ENCODE results near the gene TBK1.

Gene TBK1

GRCh38 chr12:64451687-64452558, at the start of gene TBK1:
Gene TBK1 (plus strand): TSS chr12:64452120. CDS start chr12:64455871, 3,751 bp downstream.
- peaks cover 43% of the 10 kb centered on the region for H3K4me1 Mint-ChIP-seq
- no peaks in the 10 kb centered on the region for H3K9me3 Mint-ChIP-seq
- no peaks in the 10 kb centered on the region for H3K27me3 Mint-ChIP-seq
- peak; percentile 96 for ATAC-seq
- peak within 1 kb of the TSS; percentile 93 for H3K27ac Mint-ChIP-seq
- H3K36me3 Mint-ChIP-seq: peaks cover 18% of the 10 kb centered on the region
- H3K4me3 Mint-ChIP-seq: peak within 1 kb of the TSS; percentile 89

DNA sequence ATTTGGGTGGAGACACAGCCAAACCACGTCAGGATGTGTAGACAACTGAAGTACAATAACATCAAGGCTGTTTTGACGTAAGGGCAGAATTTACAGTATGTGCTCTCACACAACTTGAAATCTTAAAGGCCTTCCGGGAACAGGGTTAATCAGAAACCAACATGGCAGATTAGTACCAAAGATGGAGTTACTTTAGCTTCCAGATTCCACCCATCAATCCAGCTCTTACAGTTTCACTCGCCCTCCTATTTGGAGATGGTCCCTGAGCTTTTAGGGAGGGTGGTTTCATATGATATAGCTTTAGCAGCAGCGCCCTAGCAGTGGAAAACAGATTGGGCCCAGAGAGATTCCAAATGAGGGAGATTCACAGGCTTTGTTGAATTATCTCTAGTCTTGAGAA, 49.7 kb upstream of the TBK1 start:
- Mint-ChIP-seq H3K36me3 (no peaks in the 10 kb centered on the region), H3K27me3 (no peaks in the 10 kb centered on the region), H3K9me3 (no peaks in the 10 kb centered on the region), H3K4me1 (peaks cover 14% of the 10 kb centered on the region), H3K27ac (no peak overlapping the region), H3K4me3 (no peak overlapping the region)
- ATAC-seq: no peak

GRCh38 chr12:64403707-64404469, 48.0 kb upstream of the TBK1 start, which contains the start of gene XPOT:
Gene XPOT (plus strand): TSS chr12:64404392. CDS start chr12:64410036, 5,644 bp downstream.
- Mint-ChIP-seq H3K36me3 (no peaks in the 10 kb centered on the region), H3K27ac (peak within 1 kb of the TSS; percentile 99), H3K4me3 (peak within 1 kb of the TSS; percentile 100), H3K27me3 (no peaks in the 10 kb centered on the region), H3K4me1 (peaks cover 19% of the 10 kb centered on the region), H3K9me3 (no peaks in the 10 kb centered on the region)
- peak; percentile 99 for ATAC-seq

DNA sequence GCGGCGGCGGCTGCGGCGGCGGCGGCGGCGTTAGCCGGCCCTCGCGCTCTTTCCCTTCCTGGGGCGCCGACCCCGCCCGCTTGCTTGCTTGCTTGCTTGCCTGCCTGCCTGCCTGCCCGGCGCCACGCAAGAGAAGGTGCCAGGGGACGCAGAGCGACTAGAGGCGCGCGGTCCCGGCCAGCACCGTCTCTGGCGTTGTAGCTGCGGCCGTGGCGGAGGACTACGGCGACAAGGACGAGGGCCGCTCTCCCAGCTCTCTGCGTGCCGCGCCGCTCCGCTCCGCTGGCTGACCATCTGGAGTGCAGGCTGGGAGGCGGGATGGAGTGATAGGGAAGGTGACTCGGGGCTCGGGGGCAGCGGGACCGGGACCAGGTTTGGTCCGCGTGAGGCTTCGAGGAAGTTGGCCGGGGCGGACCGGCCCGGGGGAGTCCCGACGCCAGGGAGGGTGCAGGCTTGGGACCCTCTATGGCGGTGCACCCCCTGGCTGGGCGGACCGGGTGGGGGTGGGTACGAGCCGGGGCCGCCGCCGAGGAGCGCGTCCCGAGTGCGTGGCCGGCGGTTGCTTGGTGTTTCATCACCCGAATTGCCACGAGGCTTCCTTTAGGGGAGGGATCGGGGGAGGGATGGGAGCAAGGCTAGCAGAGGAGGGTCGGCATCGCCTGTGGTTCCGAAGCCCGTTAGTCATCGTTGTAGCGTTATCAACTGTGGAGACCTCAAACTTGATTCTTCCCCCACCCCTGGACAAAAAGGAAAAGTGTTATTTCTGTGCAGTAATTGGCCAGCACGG, 47.3 kb upstream of the TBK1 start:
- Mint-ChIP-seq H3K36me3 (no peaks in the 10 kb centered on the region), H3K4me1 (peaks cover 19% of the 10 kb centered on the region), H3K27ac (peak overlapping the region; percentile 99), H3K9me3 (no peaks in the 10 kb centered on the region), H3K4me3 (peak overlapping the region; percentile 100), H3K27me3 (no peaks in the 10 kb centered on the region)
- peak; percentile 63 for ATAC-seq

GRCh38 chr12:64407342-64408223, 44.3 kb upstream of the TBK1 start:
- H3K4me1 Mint-ChIP-seq: peaks cover 19% of the 10 kb centered on the region
- no peaks in the 10 kb centered on the region for H3K27me3 Mint-ChIP-seq
- no peak for ATAC-seq
- no peak overlapping the region for H3K4me3 Mint-ChIP-seq
- peaks cover 11% of the 10 kb centered on the region for H3K36me3 Mint-ChIP-seq
- H3K27ac Mint-ChIP-seq: no peak overlapping the region
- H3K9me3 Mint-ChIP-seq: no peaks in the 10 kb centered on the region

DNA sequence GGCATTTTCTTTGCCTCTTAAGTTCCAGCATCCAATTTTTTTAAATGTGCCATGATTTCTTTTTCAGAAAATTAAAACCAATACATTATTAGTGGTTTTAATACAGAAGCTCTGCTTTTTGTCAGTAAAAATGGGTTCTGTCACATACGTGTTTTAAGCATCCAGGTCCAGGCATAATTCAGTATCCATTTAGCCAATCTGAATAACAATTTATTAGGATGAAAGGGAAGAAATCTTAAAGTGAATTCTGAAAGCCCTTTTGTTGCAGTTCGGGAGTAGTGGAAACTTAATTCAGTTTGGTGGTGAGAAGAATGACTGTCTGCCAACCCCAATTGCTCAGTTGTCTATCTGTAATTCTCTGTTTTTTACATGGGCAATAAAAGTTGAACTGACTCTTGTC, 40.5 kb upstream of the TBK1 start:
- no peaks in the 10 kb centered on the region for H3K9me3 Mint-ChIP-seq
- no peak overlapping the region for H3K27ac Mint-ChIP-seq
- H3K4me3 Mint-ChIP-seq: no peak overlapping the region
- H3K36me3 Mint-ChIP-seq: peaks cover 28% of the 10 kb centered on the region
- no peak for ATAC-seq
- H3K4me1 Mint-ChIP-seq: peaks cover 11% of the 10 kb centered on the region
- no peaks in the 10 kb centered on the region for H3K27me3 Mint-ChIP-seq

- ATAC-seq: no peak
- Mint-ChIP-seq H3K9me3 (no peaks in the 10 kb centered on the region), H3K27ac (no peak overlapping the region), H3K36me3 (peaks cover 36% of the 10 kb centered on the region), H3K4me3 (no peak overlapping the region), H3K4me1 (peaks cover 2% of the 10 kb centered on the region), H3K27me3 (no peaks in the 10 kb centered on the region)
These were observed 39.5 kb upstream of the TBK1 start for GRCh38 chr12:64412459-64412858.

- H3K27ac Mint-ChIP-seq: no peak overlapping the region
- H3K4me1 Mint-ChIP-seq: no peaks in the 10 kb centered on the region
- H3K36me3 Mint-ChIP-seq: peaks cover 39% of the 10 kb centered on the region
- H3K4me3 Mint-ChIP-seq: no peak overlapping the region
- no peak for ATAC-seq
- H3K9me3 Mint-ChIP-seq: no peaks in the 10 kb centered on the region
- no peaks in the 10 kb centered on the region for H3K27me3 Mint-ChIP-seq
These were observed 38.0 kb upstream of the TBK1 start for GRCh38 chr12:64413884-64414283.

DNA sequence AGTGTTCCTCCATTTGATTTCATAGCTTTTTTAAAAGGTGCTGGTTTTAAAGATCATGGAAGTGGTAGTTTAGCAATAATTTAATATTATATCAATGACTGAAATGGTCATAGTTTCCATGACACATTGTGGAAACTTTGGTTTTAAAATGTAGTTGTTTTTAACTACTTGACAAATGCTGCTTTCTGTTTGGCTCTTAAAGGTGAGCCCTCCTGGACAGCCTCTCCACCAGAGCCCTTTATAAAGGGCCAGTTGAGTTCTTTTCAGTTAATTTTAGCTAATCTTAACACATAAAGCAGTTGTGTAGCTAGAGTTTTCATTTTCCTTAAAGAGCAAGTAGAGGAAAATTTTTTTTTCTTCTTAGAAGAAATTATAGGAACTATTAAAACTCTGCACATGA, 33.7 kb upstream of the TBK1 start:
- no peaks in the 10 kb centered on the region for H3K27me3 Mint-ChIP-seq
- ATAC-seq: no peak
- peaks cover 46% of the 10 kb centered on the region for H3K36me3 Mint-ChIP-seq
- H3K4me3 Mint-ChIP-seq: no peak overlapping the region
- no peaks in the 10 kb centered on the region for H3K9me3 Mint-ChIP-seq
- no peak overlapping the region for H3K27ac Mint-ChIP-seq
- no peaks in the 10 kb centered on the region for H3K4me1 Mint-ChIP-seq

DNA sequence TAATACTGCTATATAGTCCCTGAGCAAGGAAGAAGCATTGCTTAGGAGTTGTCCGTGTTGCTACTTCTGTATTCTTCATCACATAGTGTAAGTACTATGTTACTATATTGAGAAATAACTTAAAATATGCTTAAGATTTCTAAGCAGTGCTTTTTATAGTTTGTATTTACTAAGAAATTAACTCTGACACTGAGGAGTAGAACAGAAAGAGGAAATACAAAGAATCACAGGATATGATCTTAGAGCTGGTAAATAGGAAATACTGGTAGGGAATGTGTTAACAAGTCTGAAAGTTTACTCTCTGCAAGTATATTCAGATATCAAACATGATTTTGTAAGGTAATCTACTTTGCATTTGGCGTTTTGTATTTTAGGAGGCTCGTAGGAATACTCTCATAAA, 32.2 kb upstream of the TBK1 start:
- Mint-ChIP-seq H3K27ac (no peak overlapping the region), H3K27me3 (no peaks in the 10 kb centered on the region), H3K9me3 (no peaks in the 10 kb centered on the region), H3K4me1 (no peaks in the 10 kb centered on the region), H3K4me3 (no peak overlapping the region), H3K36me3 (peaks cover 50% of the 10 kb centered on the region)
- ATAC-seq: no peak

- Mint-ChIP-seq H3K36me3 (peaks cover 71% of the 10 kb centered on the region), H3K4me1 (no peaks in the 10 kb centered on the region), H3K27me3 (no peaks in the 10 kb centered on the region), H3K27ac (no peak overlapping the region), H3K9me3 (no peaks in the 10 kb centered on the region), H3K4me3 (no peak overlapping the region)
- ATAC-seq: no peak
These were observed 23.9 kb upstream of the TBK1 start for GRCh38 chr12:64427988-64428387.

GRCh38 chr12:64428956-64429355, 23.0 kb upstream of the TBK1 start:
- peaks cover 70% of the 10 kb centered on the region for H3K36me3 Mint-ChIP-seq
- ATAC-seq: no peak
- no peak overlapping the region for H3K27ac Mint-ChIP-seq
- no peak overlapping the region for H3K4me3 Mint-ChIP-seq
- H3K9me3 Mint-ChIP-seq: no peaks in the 10 kb centered on the region
- no peaks in the 10 kb centered on the region for H3K27me3 Mint-ChIP-seq
- no peaks in the 10 kb centered on the region for H3K4me1 Mint-ChIP-seq

GRCh38 chr12:64430886-64431285, 21.0 kb upstream of the TBK1 start:
- Mint-ChIP-seq H3K4me1 (no peaks in the 10 kb centered on the region), H3K4me3 (no peak overlapping the region), H3K9me3 (no peaks in the 10 kb centered on the region), H3K27ac (no peak overlapping the region), H3K27me3 (no peaks in the 10 kb centered on the region), H3K36me3 (peaks cover 76% of the 10 kb centered on the region)
- ATAC-seq: no peak

DNA sequence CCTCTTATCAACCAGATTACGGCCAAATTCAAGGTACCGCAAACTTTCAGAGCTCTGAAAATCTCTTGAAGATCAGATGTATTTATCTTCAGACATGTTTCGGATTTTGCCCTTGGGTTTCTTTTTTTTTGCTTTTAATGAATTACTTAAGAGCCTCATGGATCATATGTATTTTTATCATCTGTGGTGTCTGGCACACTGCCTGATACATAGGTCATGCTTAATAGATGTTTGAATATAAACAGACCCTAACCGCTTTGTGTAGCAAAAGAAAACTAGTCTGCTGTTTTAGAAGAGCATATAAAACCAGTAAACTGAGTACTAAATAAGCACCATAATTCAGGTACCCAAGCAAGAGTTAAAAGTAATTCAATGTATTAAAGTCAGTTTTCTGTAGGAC, 20.1 kb upstream of the TBK1 start:
- no peaks in the 10 kb centered on the region for H3K9me3 Mint-ChIP-seq
- no peaks in the 10 kb centered on the region for H3K4me1 Mint-ChIP-seq
- no peak overlapping the region for H3K27ac Mint-ChIP-seq
- peaks cover 77% of the 10 kb centered on the region for H3K36me3 Mint-ChIP-seq
- H3K27me3 Mint-ChIP-seq: no peaks in the 10 kb centered on the region
- H3K4me3 Mint-ChIP-seq: no peak overlapping the region
- no peak for ATAC-seq
